Stomach (tissue), 9 donors: ENCODE results near the gene ERBB4. TPM values are rescaled to one million over a fixed set of nuclear protein-coding genes. Genes with fewer than 3 reads are reported as not detected.

Experiments used
- DNase-seq, 2 donors: peaks; one replicate each; pipeline versions ENCODE4 v3.0.0 to v3.0.0-alpha.2; 2013 to 2019
- H3K27ac ChIP-seq, 5 donors: fragments of 200-600 bp in 4 of 5; sonication (generic) in 4 of 5; one replicate each; pipeline ENCODE4 v1.5.1; 2013 to 2019; ENCODE audit warnings: mild to moderate bottlenecking in 1 of 5, moderate library complexity in 1 of 5
- H3K27me3 ChIP-seq, 3 donors: fragments of 200-600 bp; sonication (generic); one replicate each; pipeline ENCODE4 v1.5.1; 2017 to 2019; ENCODE audit warnings: mixed run types in 1 of 3
- H3K36me3 ChIP-seq, 4 donors: fragments of 200-600 bp; sonication (generic); 1 replicate in 3 of 4; 2 replicates in 1 of 4; pipeline ENCODE4 v1.5.1; 2016 to 2019
- H3K4me1 ChIP-seq, 4 donors: fragments of 200-600 bp; sonication (generic); one replicate each; pipeline ENCODE4 v1.5.1; 2016 to 2019
- H3K4me3 ChIP-seq, 4 donors: fragments of 200-600 bp; sonication (generic) in 3 of 4; one replicate each; pipeline ENCODE4 v1.5.1; 2016 to 2019; ENCODE audit warnings: mild to moderate bottlenecking in 1 of 4
- H3K9me3 ChIP-seq, 4 donors: fragments of 200-600 bp; sonication (generic); one replicate each; pipeline ENCODE4 v1.5.1; 2016 to 2019
- CTCF ChIP-seq, 7 experiments: fragments of 450-650 bp in 4 of 7; fragments of 200-600 bp in 3 of 7; sonication (generic) in 3 of 7; IDR thresholded peaks; one replicate each; pipeline ENCODE4 v1.5.1; 2016 to 2019; ENCODE audit warnings: antibody characterized with exemption in 7 of 7, control low read depth in 2 of 7, mild to moderate bottlenecking in 1 of 7
- EP300 ChIP-seq: sonication (generic); formaldehyde crosslinking; IDR thresholded peaks from one replicate; pipeline ENCODE4 v1.6.1; 2017; ENCODE audit warnings: antibody characterized with exemption
- POLR2A ChIP-seq, 4 donors: fragments of 450-650 bp; IDR thresholded peaks; one replicate each; pipeline ENCODE4 v1.6.1; 2016; ENCODE audit warnings: antibody characterized with exemption in 4 of 4, control low read depth in 2 of 4, mild to moderate bottlenecking in 1 of 4, moderate library complexity in 1 of 4
- POLR2AphosphoS5 ChIP-seq, 3 donors: sonication (generic); formaldehyde crosslinking; IDR thresholded peaks; one replicate each; pipeline ENCODE4 v1.6.1; 2016; ENCODE audit warnings: antibody characterized with exemption in 3 of 3
- WGBS, 5 donors: extraction: QIAGEN DNeasy Blood & Tissue Kit in 3 of 5; methylation state at CpG; one replicate each; pipeline versions ENCODE4 v1.1.5 to v1.1.7; 2013 to 2018; 5-methylcytosine and 5-hydroxymethylcytosine counted together
- intact Hi-C: fragments of 100-400 bp; cut with DNase I; formaldehyde crosslinking; loops from one replicate; pipeline ENCODE4 v1.15.1; 2023; ENCODE audit warnings: low total_unique reads
- polyA plus RNA-seq, 3 donors: library from polyadenylated mRNA; stranded (reverse); fragments of 200-250 nt; gene quantifications; one replicate each; pipeline ENCODE4 v1.2.3, GENCODE V29; 2013
- total RNA-seq, 5 donors: library from RNA; depleted of rRNA; stranded (reverse); fragments of >200 nt; gene quantifications; one replicate each; pipeline versions ENCODE4 v1.1.0 to v1.2.3, GENCODE V29; 2014 to 2016
- donor health status: healthy with polysubstance abuse.
- donor health status: Bipolar disorder and iron deficiency.
- donor health status: healthy.

The ERBB4 gene
- total and polyA plus RNA-seq, 8 donors, result 0.12 to 2.5 (median 0.45) TPM; not detected in 1

- H3K27ac ChIP-seq, result no peak overlapping the region
- TF ChIP-seq EP300 (no peak), CTCF (IDR thresholded peaks at IDR 0.05) (no peak), POLR2A (IDR thresholded peaks at IDR 0.05) (no peak), POLR2AphosphoS5 (IDR thresholded peaks at IDR 0.05) (no peak)
- WGBS, 5 donors, result 58 to 82% (median 73%) methylated on average over 1 of the region's 1 CpG
- no peaks in the 10 kb centered on the region for H3K4me1 ChIP-seq
- H3K36me3 ChIP-seq, result no peaks in the 10 kb centered on the region
- no peaks in the 10 kb centered on the region for H3K9me3 ChIP-seq
- intact Hi-C loops, result no loop called here
- H3K4me3 ChIP-seq, result no peak overlapping the region
- H3K27me3 ChIP-seq, result no peaks in the 10 kb centered on the region
- DNase-seq, result no peak
These were observed 738.6 kb downstream of the ERBB4 start for GRCh38 chr2:211800001-211800400.

- Histone ChIP-seq H3K27me3 (no peaks in the 10 kb centered on the region), H3K9me3 (no peaks in the 10 kb centered on the region), H3K27ac (no peak overlapping the region), H3K4me1 (no peaks in the 10 kb centered on the region), H3K4me3 (no peak overlapping the region), H3K36me3 (no peaks in the 10 kb centered on the region)
- intact Hi-C loops, result no loop called here
- no peak for DNase-seq
- 36 to 77% (median 70%) methylated on average over 1 of the region's 1 CpG for WGBS, 5 donors
- TF ChIP-seq CTCF (IDR thresholded peaks at IDR 0.05), result no peak
- TF ChIP-seq POLR2AphosphoS5 (IDR thresholded peaks at IDR 0.05), result no peak
- no peak for TF ChIP-seq EP300
- TF ChIP-seq POLR2A (IDR thresholded peaks at IDR 0.05), result no peak
These were observed 739.7 kb downstream of the ERBB4 start for GRCh38 chr2:211798868-211799267.

GRCh38 chr2:211793690-211794089 is 744.9 kb downstream of the ERBB4 start:
- Histone ChIP-seq H3K9me3 (no peaks in the 10 kb centered on the region), H3K27ac (no peak overlapping the region), H3K27me3 (no peaks in the 10 kb centered on the region), H3K4me3 (no peak overlapping the region), H3K36me3 (no peaks in the 10 kb centered on the region), H3K4me1 (no peaks in the 10 kb centered on the region)
- WGBS, 5 donors, result 68 to 75% (median 71%) methylated on average over 5 of the region's 5 CpGs
- TF ChIP-seq POLR2AphosphoS5 (IDR thresholded peaks at IDR 0.05), result no peak
- TF ChIP-seq CTCF (IDR thresholded peaks at IDR 0.05), result no peak
- no peak for TF ChIP-seq EP300
- no peak for TF ChIP-seq POLR2A (IDR thresholded peaks at IDR 0.05)
- intact Hi-C loops, result no loop called here
- no peak for DNase-seq

GRCh38 chr2:211789982-211790381 is 748.6 kb downstream of the ERBB4 start:
- Histone ChIP-seq H3K4me1 (no peaks in the 10 kb centered on the region), H3K27me3 (no peaks in the 10 kb centered on the region), H3K27ac (no peak overlapping the region), H3K36me3 (no peaks in the 10 kb centered on the region), H3K4me3 (no peak overlapping the region), H3K9me3 (no peaks in the 10 kb centered on the region)
- intact Hi-C loops, result no loop called here
- WGBS, 5 donors, result 67 to 78% (median 72%) methylated on average over 4 of the region's 4 CpGs
- no peak for DNase-seq
- TF ChIP-seq POLR2A (IDR thresholded peaks at IDR 0.05), result no peak
- no peak for TF ChIP-seq EP300
- TF ChIP-seq CTCF (IDR thresholded peaks at IDR 0.05), result no peak
- no peak for TF ChIP-seq POLR2AphosphoS5 (IDR thresholded peaks at IDR 0.05)
